Adrenal gland (tissue), 5 donors: ENCODE data around the gene LDB2.
A peak's percentile ranks its signal among the peaks of the same experiment; 100 is the strongest.

Experiments used
- CTCF ChIP-seq, 6 experiments: fragments of 450-650 bp in 4 of 6; fragments of 200-600 bp in 2 of 6; sonication (generic) in 1 of 6; IDR thresholded peaks; 1 replicate in 5 of 6; 2 replicates in 1 of 6; pipeline versions ENCODE4 v1.5.1 to v1.8.0; 2016 to 2021; ENCODE audit warnings: antibody characterized with exemption in 6 of 6, mild to moderate bottlenecking in 2 of 6, moderate library complexity in 1 of 6
- POLR2A ChIP-seq, 2 donors: fragments of 450-650 bp; IDR thresholded peaks; one replicate each; pipeline ENCODE4 v1.6.1; 2017; ENCODE audit warnings: antibody characterized with exemption in 2 of 2, mild to moderate bottlenecking in 2 of 2, moderate library complexity in 1 of 2
- donor health status: DM: no; HTN: no; CAD: no.

- TF ChIP-seq CTCF (IDR thresholded peaks at IDR 0.05) (peak in 1 of 6 experiments; percentile 16), POLR2A (IDR thresholded peaks at IDR 0.05) (no peak)
Measured at GRCh38 chr4:16582526-16582925, 315.9 kb downstream of the LDB2 start.
